Measurements from ENCODE around the gene MRPL40. TPM values are rescaled to one million over a fixed set of nuclear protein-coding genes. Genes with fewer than 3 reads are reported as not detected.

The MRPL40 gene
- total and polyA plus RNA-seq, 2 of the 13 experiments (the other 11 are each of a cell fraction or from before 2014, with no cell fraction given): 42.7 to 79.7 TPM

GRCh38 chr22:19432133-19432851, at the start of gene MRPL40 (continued):
- peak; percentile 94 for TF ChIP-seq RFXAP (CRISPR knock-in tag; IDR thresholded peaks at IDR 0.05; ENCODE audit: borderline replicate concordance)
- TF ChIP-seq ATF7-NPFF (CRISPR knock-in tag; IDR thresholded peaks at IDR 0.05; ENCODE audit: low read depth): peak; percentile 93
- TF ChIP-seq MZF1 (CRISPR knock-in tag; IDR thresholded peaks at IDR 0.05; ENCODE audit: borderline replicate concordance): peak; percentile 16; the same call in 1 of the 2 replicates
- peak; percentile 64; the same call in 1 of the 2 replicates for TF ChIP-seq NR2C2 (CRISPR knock-in tag; IDR thresholded peaks at IDR 0.05; ENCODE audit: borderline replicate concordance)
- TF ChIP-seq EP300 (IDR thresholded peaks at IDR 0.05; ENCODE audit: low read depth in 2 of 2, low read length in 2 of 2): peak; percentile 39 to 62; a peak in 1 of 4 replicates
- TF ChIP-seq EP300 (CRISPR knock-in tag; IDR thresholded peaks at IDR 0.05; ENCODE audit: borderline replicate concordance): peak; percentile 84
- TF ChIP-seq ATRX (CRISPR knock-in tag; IDR thresholded peaks at IDR 0.05; ENCODE audit: borderline replicate concordance): no peak
- TF ChIP-seq ONECUT2 (CRISPR knock-in tag; IDR thresholded peaks at IDR 0.05): no peak; the same call in none of the 2 replicates
- TF ChIP-seq, protein P1, sequence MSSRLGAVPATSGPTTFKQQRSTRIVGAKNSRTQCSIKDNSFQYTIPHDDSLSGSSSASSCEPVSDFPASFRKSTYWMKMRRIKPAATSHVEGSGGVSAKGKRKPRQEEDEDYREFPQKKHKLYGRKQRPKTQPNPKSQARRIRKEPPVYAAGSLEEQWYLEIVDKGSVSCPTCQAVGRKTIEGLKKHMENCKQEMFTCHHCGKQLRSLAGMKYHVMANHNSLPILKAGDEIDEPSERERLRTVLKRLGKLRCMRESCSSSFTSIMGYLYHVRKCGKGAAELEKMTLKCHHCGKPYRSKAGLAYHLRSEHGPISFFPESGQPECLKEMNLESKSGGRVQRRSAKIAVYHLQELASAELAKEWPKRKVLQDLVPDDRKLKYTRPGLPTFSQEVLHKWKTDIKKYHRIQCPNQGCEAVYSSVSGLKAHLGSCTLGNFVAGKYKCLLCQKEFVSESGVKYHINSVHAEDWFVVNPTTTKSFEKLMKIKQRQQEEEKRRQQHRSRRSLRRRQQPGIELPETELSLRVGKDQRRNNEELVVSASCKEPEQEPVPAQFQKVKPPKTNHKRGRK (CRISPR knock-in tag; IDR thresholded peaks at IDR 0.05): no peak
- TF ChIP-seq, protein P2, sequence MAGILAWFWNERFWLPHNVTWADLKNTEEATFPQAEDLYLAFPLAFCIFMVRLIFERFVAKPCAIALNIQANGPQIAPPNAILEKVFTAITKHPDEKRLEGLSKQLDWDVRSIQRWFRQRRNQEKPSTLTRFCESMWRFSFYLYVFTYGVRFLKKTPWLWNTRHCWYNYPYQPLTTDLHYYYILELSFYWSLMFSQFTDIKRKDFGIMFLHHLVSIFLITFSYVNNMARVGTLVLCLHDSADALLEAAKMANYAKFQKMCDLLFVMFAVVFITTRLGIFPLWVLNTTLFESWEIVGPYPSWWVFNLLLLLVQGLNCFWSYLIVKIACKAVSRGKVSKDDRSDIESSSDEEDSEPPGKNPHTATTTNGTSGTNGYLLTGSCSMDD (CRISPR knock-in tag; IDR thresholded peaks at IDR 0.05): no peak
- TF ChIP-seq, protein P3, sequence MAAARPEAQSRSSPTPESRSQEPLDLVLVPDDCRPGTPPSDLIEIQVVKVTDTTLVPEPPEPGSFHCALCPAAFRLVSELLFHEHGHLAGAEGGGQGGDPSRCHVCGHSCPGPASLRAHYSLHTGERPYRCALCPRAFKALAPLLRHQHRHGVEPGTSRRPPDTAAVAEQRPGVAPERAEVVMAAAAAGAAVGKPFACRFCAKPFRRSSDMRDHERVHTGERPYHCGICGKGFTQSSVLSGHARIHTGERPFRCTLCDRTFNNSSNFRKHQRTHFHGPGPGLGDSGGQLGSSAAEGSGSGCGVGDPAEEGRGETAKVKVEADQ (CRISPR knock-in tag; IDR thresholded peaks at IDR 0.05; ENCODE audit: borderline replicate concordance): peak; percentile 87
- TF ChIP-seq, protein P4, sequence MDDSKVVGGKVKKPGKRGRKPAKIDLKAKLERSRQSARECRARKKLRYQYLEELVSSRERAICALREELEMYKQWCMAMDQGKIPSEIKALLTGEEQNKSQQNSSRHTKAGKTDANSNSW (CRISPR knock-in tag; IDR thresholded peaks at IDR 0.05; ENCODE audit: borderline replicate concordance): peak; percentile 91; the same call in 1 of the 2 replicates
- TF ChIP-seq AKAP8 (CRISPR knock-in tag; IDR thresholded peaks at IDR 0.05): peak; percentile 92; the same call in 1 of the 2 replicates
- TF ChIP-seq ZXDC (CRISPR knock-in tag; IDR thresholded peaks at IDR 0.05): peak; percentile 79
- peak; percentile 97 for TF ChIP-seq ZIK1 (CRISPR knock-in tag; IDR thresholded peaks at IDR 0.05; ENCODE audit: borderline replicate concordance, low read depth)
- TF ChIP-seq SNRNP70 (IDR thresholded peaks at IDR 0.05; ENCODE audit: low read depth, low read length): no peak
- TF ChIP-seq PRDM15 (CRISPR knock-in tag; IDR thresholded peaks at IDR 0.05): 0 out of 2 replicates have a peak, but pooled peaks have one; percentile 64
